Stomach smooth muscle (tissue), 2 donors: ENCODE results near the gene TMEM209.
"Not testable (repeated sequence)": the region's sequence is repeated elsewhere in the genome, so short reads cannot be mapped to it uniquely, and the experiment has no call there.

ENCODE experiments used
- H3K27ac ChIP-seq: one replicate; pipeline ENCODE4 v1.7.0; 2013; ENCODE audit warnings: mild to moderate bottlenecking, low read length, inconsistent platforms
- H3K27me3 ChIP-seq, 2 donors: one replicate each; pipeline ENCODE4 v1.7.0; 2013; ENCODE audit warnings: low read length in 2 of 2; ENCODE audit not compliant: insufficient read depth in 2 of 2, control insufficient read depth in 1 of 2
- H3K36me3 ChIP-seq, 2 donors: one replicate each; pipeline ENCODE4 v1.7.0; 2013; ENCODE audit warnings: low read length in 2 of 2; ENCODE audit not compliant: control insufficient read depth in 2 of 2, insufficient read depth in 2 of 2
- H3K4me1 ChIP-seq: one replicate; pipeline ENCODE4 v1.7.0; 2013; ENCODE audit warnings: low read length; ENCODE audit not compliant: control insufficient read depth, insufficient read depth
- H3K4me3 ChIP-seq, 2 donors: one replicate each; pipeline ENCODE4 v1.7.0; 2013; ENCODE audit warnings: low read length in 2 of 2
- H3K9ac ChIP-seq, 2 donors: one replicate each; pipeline ENCODE4 v1.7.0; 2013; ENCODE audit warnings: low read length in 2 of 2, mild to moderate bottlenecking in 1 of 2
- H3K9me3 ChIP-seq, 2 donors: one replicate each; pipeline ENCODE4 v1.7.0; 2013; ENCODE audit warnings: low read length in 2 of 2; ENCODE audit not compliant: control insufficient read depth in 2 of 2
- donor health status: healthy.
- donor health status: Pancreatic carcinoma.

TMEM209 gene

DNA sequence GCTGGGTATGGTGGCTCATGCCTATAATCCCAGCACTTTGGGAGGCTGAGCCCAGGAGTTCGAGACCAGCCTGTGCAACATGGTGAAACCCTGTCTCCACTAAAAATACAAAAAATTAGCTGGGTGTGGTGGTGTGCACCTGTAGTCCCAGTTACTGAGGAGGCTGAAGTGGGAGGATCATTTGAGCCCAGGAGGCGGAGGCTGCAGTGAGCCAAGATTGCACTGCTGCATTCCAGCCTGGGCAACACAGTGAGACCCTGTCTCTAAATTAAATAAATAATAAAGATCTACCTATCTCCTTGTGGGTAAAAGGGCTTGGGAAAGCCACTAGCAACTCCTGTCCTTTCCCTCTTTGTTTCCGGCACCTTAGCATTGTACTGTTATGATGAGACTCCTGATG, 78.4 kb downstream of the TMEM209 start:
- not testable (repeated sequence) for H3K27me3 ChIP-seq, H3K4me3 ChIP-seq, H3K4me1 ChIP-seq, H3K9me3 ChIP-seq, H3K27ac ChIP-seq, H3K9ac ChIP-seq
- peaks cover 24 to 35% of the 10 kb centered on the region in 2 donors for H3K36me3 ChIP-seq

DNA sequence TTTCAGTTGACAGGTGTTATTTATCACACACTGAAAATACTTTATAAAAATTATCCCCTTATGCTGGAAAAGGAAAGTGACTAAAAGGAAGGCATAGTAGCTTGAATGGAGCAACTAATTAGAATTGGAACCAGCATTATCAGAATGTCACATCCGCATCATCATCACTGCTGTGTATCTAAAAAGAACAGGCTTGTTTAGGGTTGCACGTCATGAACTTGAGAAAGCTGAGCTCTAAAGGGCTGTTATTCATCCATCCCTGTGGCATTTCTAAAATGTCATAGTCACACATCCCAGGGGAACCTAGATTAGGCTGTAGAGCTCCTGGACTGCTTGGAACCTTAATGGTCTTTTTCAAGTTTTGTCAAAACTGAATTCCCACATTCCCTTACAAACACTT, 80.5 kb downstream of the TMEM209 start:
- no peak overlapping the region for H3K9ac ChIP-seq
- peaks cover 5% of the 10 kb centered on the region for H3K4me1 ChIP-seq
- peaks cover 21 to 30% of the 10 kb centered on the region in 2 donors for H3K36me3 ChIP-seq
- no peaks in the 10 kb centered on the region for H3K27me3 ChIP-seq
- H3K9me3 ChIP-seq = no peaks in the 10 kb centered on the region
- H3K27ac ChIP-seq = no peak overlapping the region
- no peak overlapping the region for H3K4me3 ChIP-seq

DNA sequence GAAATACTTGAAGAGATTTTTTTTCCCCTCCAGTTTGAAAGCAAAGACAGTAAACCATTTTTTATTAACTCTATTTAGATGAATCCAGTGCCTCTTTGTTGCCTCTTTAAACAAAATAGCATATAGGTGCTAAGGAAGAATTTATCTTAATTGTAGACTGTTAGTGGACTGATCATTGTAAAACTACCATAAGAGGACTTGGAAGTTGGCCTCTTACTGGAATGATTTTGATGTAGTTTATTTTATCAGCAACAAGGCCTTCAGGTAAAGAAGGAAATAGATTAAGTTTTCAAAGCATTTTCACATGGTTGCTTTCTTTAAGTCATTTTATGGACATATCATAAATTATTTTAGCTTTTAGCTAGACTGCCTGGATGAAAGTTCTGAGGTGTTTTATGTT, 81.7 kb downstream of the TMEM209 start:
- Histone ChIP-seq H3K9me3 (no peaks in the 10 kb centered on the region), H3K27ac (no peak overlapping the region), H3K4me3 (no peak overlapping the region), H3K36me3 (peaks cover 21 to 31% of the 10 kb centered on the region in 2 donors), H3K27me3 (no peaks in the 10 kb centered on the region), H3K4me1 (peaks cover 5% of the 10 kb centered on the region), H3K9ac (no peak overlapping the region)

DNA sequence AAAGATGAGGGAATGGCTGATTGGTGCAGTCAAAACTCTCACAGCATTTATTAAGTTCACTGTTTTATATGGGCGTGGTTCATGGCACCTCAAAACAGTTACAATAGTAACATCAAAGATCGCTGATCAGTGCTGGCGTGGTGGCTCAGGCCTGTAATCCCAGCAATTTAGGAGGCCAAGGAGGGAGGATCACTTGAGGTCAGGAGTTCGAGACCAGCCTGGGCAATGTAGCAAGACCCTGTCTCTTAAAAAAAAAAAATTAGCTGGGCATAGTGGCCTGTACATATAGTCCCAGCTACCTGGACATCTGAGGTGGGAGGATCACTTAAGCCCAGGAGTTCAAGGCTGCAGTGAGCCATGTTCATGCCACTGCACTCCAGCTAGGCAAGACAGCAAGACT, 86.4 kb downstream of the TMEM209 start:
- Histone ChIP-seq H3K9me3 (no peaks in the 10 kb centered on the region), H3K27me3 (no peaks in the 10 kb centered on the region), H3K36me3 (peaks cover 15 to 30% of the 10 kb centered on the region in 2 donors), H3K9ac (no peak overlapping the region), H3K4me1 (no peaks in the 10 kb centered on the region), H3K4me3 (no peak overlapping the region), H3K27ac (no peak overlapping the region)

DNA sequence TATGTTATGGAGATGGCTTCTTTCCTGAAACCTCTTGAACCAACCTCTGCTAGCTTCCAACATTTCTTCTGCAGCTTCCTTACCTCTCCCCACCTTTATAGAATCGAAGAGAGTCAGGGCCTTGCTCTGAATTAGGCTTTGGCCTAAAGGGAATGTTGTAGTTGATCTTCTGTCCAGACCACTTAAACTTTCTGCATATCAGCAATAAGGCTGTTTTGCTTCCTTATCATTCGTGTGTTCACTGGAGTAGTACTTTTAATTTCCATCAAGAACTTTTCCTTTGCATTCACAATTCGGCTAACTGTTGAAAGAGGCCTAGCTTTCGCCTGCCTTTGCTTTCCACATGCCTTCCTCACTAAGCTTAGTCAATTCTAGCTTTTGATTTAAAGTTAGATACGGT, 86.9 kb downstream of the TMEM209 start:
- H3K27me3 ChIP-seq = no peaks in the 10 kb centered on the region

DNA sequence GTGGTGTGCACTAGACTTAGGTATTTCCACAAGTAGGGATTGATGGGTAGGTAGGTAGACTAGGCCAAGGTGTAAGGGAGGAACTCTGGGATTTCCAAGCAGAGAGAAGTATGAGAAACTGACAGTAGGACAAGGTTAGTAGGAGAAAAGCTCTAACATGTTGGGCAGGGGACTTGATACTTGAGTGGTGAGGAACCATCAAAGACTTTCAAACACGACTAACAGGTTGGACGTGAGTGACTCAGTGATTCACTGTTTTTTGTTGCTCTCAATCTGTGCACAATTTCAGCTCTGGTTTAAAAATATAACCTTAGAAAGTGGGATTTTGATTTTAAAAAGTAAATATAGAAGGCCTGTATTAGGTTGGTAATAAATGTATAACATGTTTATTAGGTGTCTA, 90.4 kb downstream of the TMEM209 start:
- H3K27me3 ChIP-seq = no peaks in the 10 kb centered on the region
- H3K36me3 ChIP-seq = peaks cover 2 to 9% of the 10 kb centered on the region in 2 donors
- H3K4me3 ChIP-seq = no peak overlapping the region
- H3K27ac ChIP-seq = no peak overlapping the region
- H3K4me1 ChIP-seq = no peaks in the 10 kb centered on the region
- H3K9ac ChIP-seq = no peak overlapping the region
- H3K9me3 ChIP-seq = no peaks in the 10 kb centered on the region

More for the DNA sequence above, 86.9 kb downstream of the TMEM209 start:
- Histone ChIP-seq H3K9ac (no peak overlapping the region), H3K4me3 (no peak overlapping the region), H3K27ac (no peak overlapping the region), H3K36me3 (peaks cover 15 to 30% of the 10 kb centered on the region in 2 donors), H3K4me1 (no peaks in the 10 kb centered on the region), H3K9me3 (no peaks in the 10 kb centered on the region)
